ENCODE results near the gene KIF6. TPM values are rescaled to one million over a fixed set of nuclear protein-coding genes. Genes with fewer than 3 reads are reported as not detected.

KIF6 gene
- total RNA-seq, 4 donors from 2014 or later: 0.83 to 2.6 (median 1.1) TPM

GRCh38 chr6:39594285-39594684, 130.9 kb downstream of the KIF6 start:
- H3K36me3 ChIP-seq: no peaks in the 10 kb centered on the region
- peak overlapping the region in 1 of 4 donors; percentile 18 for H3K27ac ChIP-seq (replicated peaks in 1 of 4)
- H3K4me1 ChIP-seq: peaks cover 0 to 26% (median 18%) of the 10 kb centered on the region in 4 donors
- no peaks in the 10 kb centered on the region for H3K27me3 ChIP-seq
- H3K9me3 ChIP-seq: no peaks in the 10 kb centered on the region
- DNase-seq (ENCODE audit: extremely low spot score): no peak
- whole genome bisulfite sequencing: 61% methylated on average over 2 of the region's 2 CpGs
- TF ChIP-seq POLR2AphosphoS5 (IDR thresholded peaks at IDR 0.05) (no peak), EP300 (IDR thresholded peaks at IDR 0.05) (no peak), POLR2A (IDR thresholded peaks at IDR 0.05; ENCODE audit: low read depth) (no peak)
- TF ChIP-seq, protein P1, sequence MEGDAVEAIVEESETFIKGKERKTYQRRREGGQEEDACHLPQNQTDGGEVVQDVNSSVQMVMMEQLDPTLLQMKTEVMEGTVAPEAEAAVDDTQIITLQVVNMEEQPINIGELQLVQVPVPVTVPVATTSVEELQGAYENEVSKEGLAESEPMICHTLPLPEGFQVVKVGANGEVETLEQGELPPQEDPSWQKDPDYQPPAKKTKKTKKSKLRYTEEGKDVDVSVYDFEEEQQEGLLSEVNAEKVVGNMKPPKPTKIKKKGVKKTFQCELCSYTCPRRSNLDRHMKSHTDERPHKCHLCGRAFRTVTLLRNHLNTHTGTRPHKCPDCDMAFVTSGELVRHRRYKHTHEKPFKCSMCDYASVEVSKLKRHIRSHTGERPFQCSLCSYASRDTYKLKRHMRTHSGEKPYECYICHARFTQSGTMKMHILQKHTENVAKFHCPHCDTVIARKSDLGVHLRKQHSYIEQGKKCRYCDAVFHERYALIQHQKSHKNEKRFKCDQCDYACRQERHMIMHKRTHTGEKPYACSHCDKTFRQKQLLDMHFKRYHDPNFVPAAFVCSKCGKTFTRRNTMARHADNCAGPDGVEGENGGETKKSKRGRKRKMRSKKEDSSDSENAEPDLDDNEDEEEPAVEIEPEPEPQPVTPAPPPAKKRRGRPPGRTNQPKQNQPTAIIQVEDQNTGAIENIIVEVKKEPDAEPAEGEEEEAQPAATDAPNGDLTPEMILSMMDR (IDR thresholded peaks at IDR 0.05): no peak
- H3K4me3 ChIP-seq: no peak overlapping the region
- intact Hi-C loops (cut with DNase I): no loop called here

- intact Hi-C loops (cut with DNase I): no loop called here
- Histone ChIP-seq H3K4me3 (no peak overlapping the region), H3K9me3 (no peaks in the 10 kb centered on the region), H3K4me1 (peaks cover 0 to 22% (median 16%) of the 10 kb centered on the region in 4 donors), H3K27me3 (no peaks in the 10 kb centered on the region), H3K27ac (replicated peaks in 1 of 4) (peak overlapping the region in 1 of 4 donors; percentile 3), H3K36me3 (no peaks in the 10 kb centered on the region)
- WGBS: 85% methylated on average over 2 of the region's 2 CpGs
- no peak for DNase-seq (ENCODE audit: extremely low spot score)
- TF ChIP-seq POLR2AphosphoS5 (IDR thresholded peaks at IDR 0.05): no peak
- TF ChIP-seq POLR2A (IDR thresholded peaks at IDR 0.05; ENCODE audit: low read depth): no peak
- TF ChIP-seq, protein P1 (IDR thresholded peaks at IDR 0.05): no peak
- no peak for TF ChIP-seq EP300 (IDR thresholded peaks at IDR 0.05)
Observed at GRCh38 chr6:39593646-39594045, 131.6 kb downstream of the KIF6 start.

DNA sequence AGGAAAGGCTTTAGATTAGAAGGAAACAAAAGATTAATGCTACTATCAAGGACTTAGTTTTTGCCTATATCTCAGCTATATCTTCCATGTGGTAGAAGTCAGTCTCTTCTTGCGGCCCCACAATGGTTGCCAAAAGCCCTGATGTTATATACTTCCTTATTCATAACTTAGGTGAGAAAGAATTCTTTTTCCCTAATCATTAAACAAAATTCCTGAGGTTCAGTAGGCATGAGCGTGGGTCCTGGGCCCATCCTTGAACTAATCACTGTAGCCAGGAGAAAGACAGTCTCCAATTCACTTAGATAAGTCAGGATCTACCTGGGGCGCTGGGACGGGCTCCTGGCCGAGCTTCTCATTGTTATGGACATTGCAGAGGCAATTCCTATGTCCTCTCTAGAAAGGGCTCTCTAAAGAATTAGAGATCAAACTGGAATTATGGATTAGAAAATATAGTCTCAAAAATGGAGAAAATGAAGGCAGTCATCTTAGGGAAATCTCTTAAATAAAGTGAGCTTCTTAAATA, 134.3 kb downstream of the KIF6 start:
- Histone ChIP-seq H3K27ac (replicated peaks in 1 of 4) (no peak overlapping the region), H3K27me3 (no peaks in the 10 kb centered on the region), H3K9me3 (no peaks in the 10 kb centered on the region), H3K4me1 (peaks cover 0 to 22% (median 16%) of the 10 kb centered on the region in 4 donors), H3K36me3 (no peaks in the 10 kb centered on the region), H3K4me3 (no peak overlapping the region)
- no peak for DNase-seq (ENCODE audit: extremely low spot score)
- intact Hi-C loops (cut with DNase I): no loop called here
- WGBS: 88% methylated on average over 5 of the region's 5 CpGs
- no peak for TF ChIP-seq POLR2A (IDR thresholded peaks at IDR 0.05; ENCODE audit: low read depth)
- TF ChIP-seq, protein P1 (IDR thresholded peaks at IDR 0.05): no peak
- no peak for TF ChIP-seq EP300 (IDR thresholded peaks at IDR 0.05)
- TF ChIP-seq POLR2AphosphoS5 (IDR thresholded peaks at IDR 0.05): no peak

DNA sequence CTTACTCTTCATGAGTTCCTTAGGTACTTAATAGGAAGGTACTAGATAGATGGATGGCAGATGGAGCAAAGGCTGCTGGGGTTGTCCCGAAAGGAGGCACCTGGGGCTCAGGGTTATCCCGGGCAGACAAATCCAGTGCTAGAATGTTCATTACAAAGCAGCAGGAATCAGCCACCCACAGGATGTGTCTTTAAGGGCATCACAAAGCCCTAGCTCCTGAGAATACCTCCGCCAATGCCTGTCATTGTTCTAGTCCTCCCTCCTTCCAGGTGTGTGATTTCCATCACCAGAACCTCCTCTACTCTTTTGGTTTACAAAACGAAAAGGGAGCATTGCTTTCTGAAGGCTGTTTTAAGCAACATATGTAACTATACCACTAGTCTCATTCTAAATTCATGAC, 138.1 kb downstream of the KIF6 start:
- no peaks in the 10 kb centered on the region for H3K9me3 ChIP-seq
- H3K4me3 ChIP-seq: no peak overlapping the region
- no peaks in the 10 kb centered on the region for H3K27me3 ChIP-seq
- no peak for TF ChIP-seq POLR2AphosphoS5 (IDR thresholded peaks at IDR 0.05)
- no peak overlapping the region for H3K27ac ChIP-seq (replicated peaks in 1 of 4)
- DNase-seq (ENCODE audit: extremely low spot score): no peak
- no peaks in the 10 kb centered on the region for H3K36me3 ChIP-seq
- WGBS: 90% methylated on average over 4 of the region's 4 CpGs
- intact Hi-C loops (cut with DNase I): no loop called here
- no peaks in the 10 kb centered on the region for H3K4me1 ChIP-seq

DNA sequence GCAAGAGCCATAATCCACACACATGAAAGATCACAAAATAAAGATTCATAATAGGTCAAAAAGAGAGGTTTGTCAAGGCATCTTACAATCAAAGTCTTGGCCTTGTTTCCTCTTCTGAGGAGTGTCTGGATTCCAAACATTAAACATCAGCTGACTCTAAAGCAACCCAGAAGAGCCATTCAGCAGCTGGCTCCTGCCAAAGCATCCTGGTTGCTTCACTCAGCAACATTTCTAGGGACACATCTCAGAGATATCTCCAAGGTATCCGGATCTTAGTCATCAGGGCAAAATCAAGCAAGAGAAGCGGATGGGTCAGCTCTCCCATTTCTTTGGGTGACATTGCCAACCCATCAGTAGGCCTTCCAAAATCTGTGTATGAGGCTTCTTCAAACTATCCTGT, 139.6 kb downstream of the KIF6 start:
- intact Hi-C loops (cut with DNase I): no loop called here
- TF ChIP-seq EP300 (IDR thresholded peaks at IDR 0.05): no peak
- TF ChIP-seq POLR2A (IDR thresholded peaks at IDR 0.05; ENCODE audit: low read depth): no peak
- TF ChIP-seq, protein P1 (IDR thresholded peaks at IDR 0.05): no peak
- no peak for TF ChIP-seq POLR2AphosphoS5 (IDR thresholded peaks at IDR 0.05)

More for the DNA sequence above, 139.6 kb downstream of the KIF6 start:
- Histone ChIP-seq H3K4me3 (no peak overlapping the region), H3K27ac (replicated peaks in 1 of 4) (no peak overlapping the region), H3K27me3 (no peaks in the 10 kb centered on the region), H3K36me3 (no peaks in the 10 kb centered on the region), H3K9me3 (no peaks in the 10 kb centered on the region), H3K4me1 (no peaks in the 10 kb centered on the region)
- no peak for DNase-seq (ENCODE audit: extremely low spot score)
- WGBS: 79% methylated on average over 2 of the region's 2 CpGs

Data from esophagus muscularis mucosa (tissue), 4 donors.